Mammary epithelial cell (primary cell): ENCODE data around the gene ORC1.

Experiments
- EZH2 ChIP-seq: IDR thresholded peaks from 2 replicates; pipeline ENCODE4 v1.6.1; 2012; ENCODE audit warnings: low read length, inconsistent platforms, borderline replicate concordance
- TF ChIP-seq, protein P1 (sequence below), 2 donors: IDR thresholded peaks in 1 of 2; conservative IDR thresholded peaks in 1 of 2; 2 replicates each; pipeline ENCODE4 v1.5.1; 2011 to 2012; ENCODE audit warnings: inconsistent platforms in 2 of 2, low read length in 2 of 2, mild to moderate bottlenecking in 2 of 2, control low read depth in 1 of 2, low read depth in 1 of 2; ENCODE audit not compliant: insufficient read depth in 1 of 2; ENCODE audit errors: extremely low read depth in 1 of 2

DNA sequence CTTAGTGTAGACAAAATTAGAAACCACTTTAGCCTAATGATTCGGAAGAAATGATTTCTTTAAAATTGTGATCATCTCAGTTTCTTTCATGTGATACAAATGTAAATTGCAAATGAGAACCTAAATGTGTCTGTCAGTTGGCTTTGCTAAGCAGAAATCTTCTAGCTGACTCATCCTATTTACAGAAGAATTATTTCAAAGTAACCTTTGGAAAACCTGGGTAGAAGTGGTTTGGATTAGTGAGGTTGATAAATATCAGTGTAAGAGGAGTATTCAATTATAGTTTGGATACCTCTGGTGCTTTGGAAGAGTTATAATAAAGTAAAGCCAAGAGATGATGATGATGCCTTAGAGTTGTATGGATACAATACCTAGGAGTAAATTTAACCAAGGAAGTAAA is 75.6 kb downstream of the ORC1 start:
- TF ChIP-seq, protein P1, sequence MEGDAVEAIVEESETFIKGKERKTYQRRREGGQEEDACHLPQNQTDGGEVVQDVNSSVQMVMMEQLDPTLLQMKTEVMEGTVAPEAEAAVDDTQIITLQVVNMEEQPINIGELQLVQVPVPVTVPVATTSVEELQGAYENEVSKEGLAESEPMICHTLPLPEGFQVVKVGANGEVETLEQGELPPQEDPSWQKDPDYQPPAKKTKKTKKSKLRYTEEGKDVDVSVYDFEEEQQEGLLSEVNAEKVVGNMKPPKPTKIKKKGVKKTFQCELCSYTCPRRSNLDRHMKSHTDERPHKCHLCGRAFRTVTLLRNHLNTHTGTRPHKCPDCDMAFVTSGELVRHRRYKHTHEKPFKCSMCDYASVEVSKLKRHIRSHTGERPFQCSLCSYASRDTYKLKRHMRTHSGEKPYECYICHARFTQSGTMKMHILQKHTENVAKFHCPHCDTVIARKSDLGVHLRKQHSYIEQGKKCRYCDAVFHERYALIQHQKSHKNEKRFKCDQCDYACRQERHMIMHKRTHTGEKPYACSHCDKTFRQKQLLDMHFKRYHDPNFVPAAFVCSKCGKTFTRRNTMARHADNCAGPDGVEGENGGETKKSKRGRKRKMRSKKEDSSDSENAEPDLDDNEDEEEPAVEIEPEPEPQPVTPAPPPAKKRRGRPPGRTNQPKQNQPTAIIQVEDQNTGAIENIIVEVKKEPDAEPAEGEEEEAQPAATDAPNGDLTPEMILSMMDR (conservative IDR thresholded peaks at IDR 0.05 in 1 of 2, IDR thresholded peaks at IDR 0.05 in 1 of 2; ENCODE audit: extremely low read depth in 1 of 2, insufficient read depth in 1 of 2, low read depth in 1 of 2, low read length in 2 of 2): no peak
- no peak for TF ChIP-seq EZH2
